ENCODE results near the gene HOXC9.

DNA sequence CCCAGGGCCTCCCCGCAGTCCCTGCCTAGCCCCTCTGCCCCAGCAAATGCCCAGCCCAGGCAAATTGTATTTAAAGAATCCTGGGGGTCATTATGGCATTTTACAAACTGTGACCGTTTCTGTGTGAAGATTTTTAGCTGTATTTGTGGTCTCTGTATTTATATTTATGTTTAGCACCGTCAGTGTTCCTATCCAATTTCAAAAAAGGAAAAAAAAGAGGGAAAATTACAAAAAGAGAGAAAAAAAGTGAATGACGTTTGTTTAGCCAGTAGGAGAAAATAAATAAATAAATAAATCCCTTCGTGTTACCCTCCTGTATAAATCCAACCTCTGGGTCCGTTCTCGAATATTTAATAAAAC lies 30.5 kb downstream of the HOXC9 start:
- TF ChIP-seq CTCF (IDR thresholded peaks at IDR 0.05) (no peak), ZFX (IDR thresholded peaks at IDR 0.05; ENCODE audit: borderline replicate concordance) (no peak)

Data from 22Rv1 (cell line).